Caco-2 (cell line): ENCODE measurements around the gene PNLIPRP1. TPM values are rescaled to one million over a fixed set of nuclear protein-coding genes. Genes with fewer than 3 reads are reported as not detected.

ENCODE experiments used
- BruUV-seq: library from RNA; stranded (reverse); fragments of 400-500 nt; replicated peaks from 2 replicates; lab custom pipeline; 2021; lab: Mats Ljungman, UMichigan
- CTCF ChIA-PET: fragments of 300-600 bp; sonication (Branson Sonifier 250); formaldehyde crosslinking; loops from one replicate; lab custom pipeline; 2022; ENCODE audit warnings: antibody characterized with exemption; lab: Charles Lee
- POLR2A ChIA-PET: fragments of 300-600 bp; sonication (Branson Sonifier 250); formaldehyde crosslinking; loops from one replicate; lab custom pipeline; 2022; ENCODE audit warnings: antibody characterized with exemption; lab: Charles Lee
- DNase-seq, 2 experiments: peaks; one replicate each; pipeline versions ENCODE4 v3.0.0 to v3.0.0-alpha.2; 2020 to 2022
- H3K27me3 ChIP-seq: replicated peaks from 2 replicates; pipeline ENCODE4 v1.6.0; 2011; ENCODE audit warnings: low read length; ENCODE audit not compliant: control insufficient read depth, insufficient read depth
- H3K36me3 ChIP-seq: 2 replicates; pipeline ENCODE4 v1.5.1; 2011; ENCODE audit warnings: low read length; ENCODE audit not compliant: control insufficient read depth, insufficient read depth
- H3K4me1 ChIP-seq: fragments of 250-450 bp; sonication (Bioruptor Pico); 2 replicates; pipeline ENCODE4 v1.5.1; 2020; ENCODE audit warnings: mild to moderate bottlenecking
- H3K4me3 ChIP-seq: 2 replicates; pipeline ENCODE4 v1.5.1; 2011; ENCODE audit warnings: low read depth, mild to moderate bottlenecking, control low read depth, low read length
- H3K9me3 ChIP-seq: fragments of 250-450 bp; sonication (Bioruptor Pico); 2 replicates; pipeline ENCODE4 v1.5.1; 2020; ENCODE audit warnings: mild to moderate bottlenecking, moderate library complexity
- H3K27ac Mint-ChIP-seq: one replicate; pipeline ENCODE4 v1.8.0; 2022; ENCODE audit warnings: mixed read lengths; ENCODE audit not compliant: unreplicated experiment
- H3K27me3 Mint-ChIP-seq: one replicate; pipeline ENCODE4 v1.8.0; 2022; ENCODE audit warnings: mixed read lengths; ENCODE audit not compliant: insufficient read depth, unreplicated experiment
- H3K36me3 Mint-ChIP-seq: one replicate; pipeline ENCODE4 v1.8.0; 2022; ENCODE audit warnings: mild to moderate bottlenecking, mixed read lengths; ENCODE audit not compliant: insufficient read depth, unreplicated experiment
- H3K4me1 Mint-ChIP-seq: one replicate; pipeline ENCODE4 v1.8.0; 2022; ENCODE audit warnings: low read depth, mixed read lengths; ENCODE audit not compliant: unreplicated experiment
- H3K4me3 Mint-ChIP-seq: one replicate; pipeline ENCODE4 v1.8.0; 2022; ENCODE audit warnings: mild to moderate bottlenecking, moderate library complexity, mixed read lengths; ENCODE audit not compliant: unreplicated experiment
- H3K9me3 Mint-ChIP-seq: one replicate; pipeline ENCODE4 v1.8.0; 2022; ENCODE audit warnings: mixed read lengths; ENCODE audit not compliant: unreplicated experiment
- intact Hi-C: fragments of 100-400 bp; cut with micrococcal nuclease; formaldehyde crosslinking; loops from one replicate; pipeline ENCODE4 v1.10.0; 2022; ENCODE audit not compliant: unreplicated experiment
- total RNA-seq: library from RNA; stranded (reverse); gene quantifications from 2 replicates; pipeline ENCODE4 v1.2.3, GENCODE V29; 2022
- TF ChIP-seq, protein P1 (sequence below), 2 experiments: fragments of 200-600 bp in 1 of 2; IDR thresholded peaks; 1 replicate in 1 of 2; 2 replicates in 1 of 2; pipeline versions ENCODE4 v1.5.1 to v1.8.0; 2011 to 2022; ENCODE audit warnings: antibody characterized with exemption in 1 of 2, control low read depth in 1 of 2, inconsistent platforms in 1 of 2, low read depth in 1 of 2, low read length in 1 of 2, mild to moderate bottlenecking in 1 of 2, moderate library complexity in 1 of 2; ENCODE audit not compliant: insufficient read depth in 1 of 2, severe bottlenecking in 1 of 2, unreplicated experiment in 1 of 2

The PNLIPRP1 gene
- total RNA-seq, 1 experiment from 2014 or later = not detected

DNA sequence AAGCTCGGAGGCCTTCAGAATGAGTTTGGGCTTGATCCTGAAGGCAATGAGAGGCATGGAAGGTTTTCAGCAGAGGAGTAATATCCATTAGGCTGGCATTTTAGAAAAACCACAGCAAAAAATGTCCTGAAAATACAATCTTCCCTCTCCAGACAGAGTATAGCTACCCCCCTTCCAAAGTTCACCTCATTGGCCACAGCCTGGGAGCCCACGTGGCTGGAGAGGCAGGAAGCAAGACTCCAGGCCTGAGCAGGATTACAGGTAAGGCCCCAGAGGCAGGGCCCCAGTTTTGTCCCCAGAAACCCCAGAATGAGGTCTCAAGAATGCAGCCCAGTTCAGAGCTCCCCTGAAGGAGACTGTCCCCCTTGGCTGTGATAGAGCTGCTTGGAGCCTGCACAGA is 5.3 kb downstream of the PNLIPRP1 start:
- no TSS peak for BruUV-seq
- Mint-ChIP-seq H3K27ac (no peak overlapping the region), H3K9me3 (no peaks in the 10 kb centered on the region), H3K27me3 (no peaks in the 10 kb centered on the region), H3K36me3 (no peaks in the 10 kb centered on the region), H3K4me3 (no peak overlapping the region), H3K4me1 (no peaks in the 10 kb centered on the region)
- Histone ChIP-seq H3K27me3 (no peaks in the 10 kb centered on the region), H3K4me1 (0 out of 2 replicates have a peak, but pooled peaks cover under 1% of the 10 kb centered on the region), H3K36me3 (no peaks in the 10 kb centered on the region), H3K4me3 (no peak overlapping the region), H3K9me3 (no peaks in the 10 kb centered on the region)
- CTCF ChIA-PET = no interaction called here
- TF ChIP-seq, protein P1, sequence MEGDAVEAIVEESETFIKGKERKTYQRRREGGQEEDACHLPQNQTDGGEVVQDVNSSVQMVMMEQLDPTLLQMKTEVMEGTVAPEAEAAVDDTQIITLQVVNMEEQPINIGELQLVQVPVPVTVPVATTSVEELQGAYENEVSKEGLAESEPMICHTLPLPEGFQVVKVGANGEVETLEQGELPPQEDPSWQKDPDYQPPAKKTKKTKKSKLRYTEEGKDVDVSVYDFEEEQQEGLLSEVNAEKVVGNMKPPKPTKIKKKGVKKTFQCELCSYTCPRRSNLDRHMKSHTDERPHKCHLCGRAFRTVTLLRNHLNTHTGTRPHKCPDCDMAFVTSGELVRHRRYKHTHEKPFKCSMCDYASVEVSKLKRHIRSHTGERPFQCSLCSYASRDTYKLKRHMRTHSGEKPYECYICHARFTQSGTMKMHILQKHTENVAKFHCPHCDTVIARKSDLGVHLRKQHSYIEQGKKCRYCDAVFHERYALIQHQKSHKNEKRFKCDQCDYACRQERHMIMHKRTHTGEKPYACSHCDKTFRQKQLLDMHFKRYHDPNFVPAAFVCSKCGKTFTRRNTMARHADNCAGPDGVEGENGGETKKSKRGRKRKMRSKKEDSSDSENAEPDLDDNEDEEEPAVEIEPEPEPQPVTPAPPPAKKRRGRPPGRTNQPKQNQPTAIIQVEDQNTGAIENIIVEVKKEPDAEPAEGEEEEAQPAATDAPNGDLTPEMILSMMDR (IDR thresholded peaks at IDR 0.05; ENCODE audit: insufficient read depth in 1 of 2, low read depth in 1 of 2, low read length in 1 of 2, severe bottlenecking in 1 of 2, unreplicated experiment in 1 of 2) = no peak
- POLR2A ChIA-PET = no interaction called here
- no peak for DNase-seq
- intact Hi-C loops = no loop called here

DNA sequence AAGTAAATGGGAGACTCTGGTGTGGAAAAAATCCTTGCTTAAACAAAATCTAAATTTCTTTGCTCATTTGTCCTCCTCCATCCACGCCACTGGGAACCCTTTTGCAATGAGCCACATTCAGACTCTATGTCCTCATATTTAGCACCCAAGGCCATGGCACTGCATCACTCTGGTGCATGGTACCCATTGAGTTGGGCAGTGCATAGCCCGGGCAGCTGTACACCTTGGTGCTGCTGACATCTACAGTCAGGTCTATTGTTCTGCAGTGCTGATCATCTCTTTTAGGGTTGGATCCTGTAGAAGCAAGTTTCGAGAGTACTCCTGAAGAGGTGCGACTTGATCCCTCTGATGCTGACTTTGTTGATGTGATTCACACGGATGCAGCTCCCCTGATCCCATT is 6.8 kb downstream of the PNLIPRP1 start:
- Mint-ChIP-seq H3K36me3 (no peaks in the 10 kb centered on the region), H3K4me3 (no peak overlapping the region), H3K27ac (no peak overlapping the region), H3K4me1 (no peaks in the 10 kb centered on the region), H3K27me3 (no peaks in the 10 kb centered on the region), H3K9me3 (no peaks in the 10 kb centered on the region)
- ChIA-PET CTCF (no interaction called here), POLR2A (no interaction called here)
- DNase-seq = no peak
- TF ChIP-seq, protein P1 (IDR thresholded peaks at IDR 0.05; ENCODE audit: insufficient read depth in 1 of 2, low read depth in 1 of 2, low read length in 1 of 2, severe bottlenecking in 1 of 2, unreplicated experiment in 1 of 2) = no peak
- Histone ChIP-seq H3K9me3 (no peaks in the 10 kb centered on the region), H3K4me3 (no peak overlapping the region), H3K27me3 (no peaks in the 10 kb centered on the region), H3K4me1 (no peaks in the 10 kb centered on the region), H3K36me3 (no peaks in the 10 kb centered on the region)
- BruUV-seq = no TSS peak
- intact Hi-C loops = no loop called here

DNA sequence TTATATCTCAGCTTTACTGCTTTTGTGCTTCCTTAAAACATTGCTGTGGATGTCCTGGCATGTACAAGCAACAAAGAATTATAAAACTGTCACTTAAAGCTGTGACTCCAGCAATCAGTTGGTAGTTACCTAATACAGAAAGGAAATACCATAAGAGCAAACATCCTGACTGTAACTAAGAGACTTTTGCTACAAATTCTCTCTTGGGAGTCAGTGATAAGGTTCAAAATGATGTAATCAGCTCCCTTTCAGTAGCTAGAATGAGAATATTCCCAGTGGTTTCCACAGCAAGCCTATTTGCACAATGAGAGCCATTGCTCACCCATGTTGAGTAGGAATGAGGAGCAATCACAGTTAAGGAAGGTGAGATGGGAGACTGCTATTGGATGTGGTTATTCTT is 7.6 kb downstream of the PNLIPRP1 start:
- CTCF ChIA-PET = no interaction called here
- no peaks in the 10 kb centered on the region for H3K27me3 ChIP-seq
- H3K27me3 Mint-ChIP-seq = no peaks in the 10 kb centered on the region
- no peaks in the 10 kb centered on the region for H3K9me3 Mint-ChIP-seq
- H3K4me3 ChIP-seq = no peak overlapping the region
- no peak for DNase-seq
- POLR2A ChIA-PET = no interaction called here
- no peaks in the 10 kb centered on the region for H3K36me3 ChIP-seq
- intact Hi-C loops = no loop called here
- no peaks in the 10 kb centered on the region for H3K4me1 Mint-ChIP-seq
- H3K4me3 Mint-ChIP-seq = no peak overlapping the region
- no TSS peak for BruUV-seq
- no peaks in the 10 kb centered on the region for H3K36me3 Mint-ChIP-seq
- TF ChIP-seq, protein P1 (IDR thresholded peaks at IDR 0.05; ENCODE audit: insufficient read depth in 1 of 2, low read depth in 1 of 2, low read length in 1 of 2, severe bottlenecking in 1 of 2, unreplicated experiment in 1 of 2) = no peak
- H3K4me1 ChIP-seq = no peaks in the 10 kb centered on the region
- H3K9me3 ChIP-seq = no peaks in the 10 kb centered on the region
- no peak overlapping the region for H3K27ac Mint-ChIP-seq
